HepG2 (cell line): ENCODE data around the gene TMEM61. TPM values are rescaled to one million over a fixed set of nuclear protein-coding genes. Genes with fewer than 3 reads are reported as not detected.
A peak's percentile ranks its signal among the peaks of the same experiment; 100 is the strongest.

Source experiments
- ATAC-seq: fragments of 200-7000 bp; cut with Tn5 transposase; 3 replicates; pipeline ENCODE4 v1.9.1; 2020; ENCODE audit warnings: mild to moderate bottlenecking, moderate library complexity
- BruUV-seq: library from RNA; stranded (reverse); fragments of 400-500 nt; replicated peaks from 2 replicates; lab custom pipeline; 2021; lab: Mats Ljungman, UMichigan
- CTCF ChIA-PET: fragments of 300-600 bp; formaldehyde crosslinking; extraction: SDS; loops from one replicate; lab custom pipeline; 2021; ENCODE audit warnings: low total read pairs, inconsistent platforms, low intra/inter-chr PET ratio; lab: Yijun Ruan, JAX
- POLR2A ChIA-PET: fragments of 350-600 bp; sonication (Branson Sonifier 250); formaldehyde crosslinking; loops from one replicate; lab custom pipeline; 2020; ENCODE audit warnings: antibody characterized with exemption, inconsistent platforms; lab: Yijun Ruan, JAX
- DNase-seq: peaks from one replicate; pipeline ENCODE4 v3.0.0-alpha.2; 2015; ENCODE audit warnings: low spot score
- FAIRE-seq: peaks from 3 replicates; lab custom pipeline; 2011; peaks lifted over from hg19 to GRCh38; lab: Jason Lieb, UNC
- H2AFZ ChIP-seq: one replicate; pipeline ENCODE4 v1.6.1; 2011; ENCODE audit warnings: low read length, inconsistent platforms
- H3K27ac ChIP-seq: fragments of 300-600 bp; 3 replicates; pipeline ENCODE4 v1.8.0; 2011; ENCODE audit warnings: mixed run types, mild to moderate bottlenecking, mixed read lengths, low read length, inconsistent platforms; ENCODE audit not compliant: insufficient read depth; ENCODE audit errors: extremely low read length
- H3K27me3 ChIP-seq, 2 experiments: fragments of 200-600 bp in 1 of 2; 2 replicates in 1 of 2; 3 replicates in 1 of 2; pipeline versions ENCODE4 v1.6.0 to v1.8.0; 2011; ENCODE audit warnings: low read length in 2 of 2, mild to moderate bottlenecking in 2 of 2, moderate library complexity in 2 of 2, inconsistent platforms in 1 of 2; ENCODE audit not compliant: insufficient read depth in 2 of 2, control insufficient read depth in 1 of 2
- H3K36me3 ChIP-seq, 2 experiments: fragments of 200-600 bp in 1 of 2; replicated peaks in 1 of 2; 2 replicates in 1 of 2; 3 replicates in 1 of 2; pipeline versions ENCODE4 v1.5.1 to v1.8.0; 2011; ENCODE audit warnings: low read length in 2 of 2, inconsistent platforms in 1 of 2; ENCODE audit not compliant: insufficient read depth in 2 of 2, control insufficient read depth in 1 of 2
- H3K4me1 ChIP-seq: 2 replicates; pipeline ENCODE4 v1.5.1; 2012; ENCODE audit warnings: low read length, inconsistent platforms; ENCODE audit not compliant: insufficient read depth
- H3K4me2 ChIP-seq: 2 replicates; pipeline ENCODE4 v1.6.0; 2011; ENCODE audit warnings: low read depth, low read length, inconsistent platforms
- H3K4me3 ChIP-seq, 3 experiments: fragments of 200-600 bp in 1 of 3; sonication (generic), shearing (Covaris generic) in 1 of 3; replicated peaks in 1 of 3; 2 replicates each; pipeline ENCODE4 v1.5.1; 2011 to 2016; ENCODE audit warnings: low read length in 3 of 3, inconsistent platforms in 2 of 3, low read depth in 2 of 3, mild to moderate bottlenecking in 2 of 3, control low read depth in 1 of 3, mixed read lengths in 1 of 3; ENCODE audit not compliant: insufficient read depth in 1 of 3
- H3K79me2 ChIP-seq: one replicate; pipeline ENCODE4 v1.6.1; 2011; ENCODE audit warnings: low read length, inconsistent platforms; ENCODE audit not compliant: insufficient read depth
- H3K9ac ChIP-seq: 2 replicates; pipeline ENCODE4 v1.6.0; 2011; ENCODE audit warnings: mild to moderate bottlenecking, low read depth, low read length, inconsistent platforms; ENCODE audit not compliant: insufficient read depth
- H3K9me3 ChIP-seq: 2 replicates; pipeline ENCODE4 v1.5.1; 2012; ENCODE audit warnings: mild to moderate bottlenecking, low read length
- H4K20me1 ChIP-seq: 2 replicates; pipeline ENCODE4 v1.6.0; 2011; ENCODE audit warnings: inconsistent platforms, mild to moderate bottlenecking, low read length, moderate library complexity; ENCODE audit not compliant: insufficient read depth
- CEBPB ChIP-seq: IDR thresholded peaks from 2 replicates; pipeline ENCODE4 v1.6.1; 2011; ENCODE audit warnings: low read depth, low read length, improper control_type of control experiment, borderline replicate concordance
- NFATC3 ChIP-seq: sonication (generic); formaldehyde crosslinking; IDR thresholded peaks from 2 replicates; pipeline ENCODE4 v1.5.1; 2020; ENCODE audit warnings: mild to moderate bottlenecking, missing genetic modification reagents
- NR0B2 ChIP-seq: sonication (generic); formaldehyde crosslinking; IDR thresholded peaks from 2 replicates; pipeline ENCODE4 v1.4.0; 2020; ENCODE audit warnings: mild to moderate bottlenecking, missing genetic modification reagents
- PLRG1 ChIP-seq: fragments of 450-650 bp; conservative IDR thresholded peaks from 2 replicates; pipeline ENCODE4 v1.6.1; 2016
- REXO4 ChIP-seq: sonication (generic); formaldehyde crosslinking; IDR thresholded peaks from 2 replicates; pipeline ENCODE4 v1.8.0; 2022; ENCODE audit warnings: missing genetic modification reagents, mild to moderate bottlenecking, borderline replicate concordance
- TARDBP ChIP-seq: sonication (generic); formaldehyde crosslinking; IDR thresholded peaks from 2 replicates; pipeline ENCODE4 v1.8.0; 2022; ENCODE audit warnings: mild to moderate bottlenecking, missing genetic modification reagents
- ZBTB34 ChIP-seq: sonication (generic); formaldehyde crosslinking; IDR thresholded peaks from 2 replicates; pipeline ENCODE4 v1.8.0; 2022; ENCODE audit warnings: mild to moderate bottlenecking, missing genetic modification reagents
- ZMYM3 ChIP-seq: sonication (generic); formaldehyde crosslinking; IDR thresholded peaks from 2 replicates; pipeline ENCODE4 v1.5.1; 2020; ENCODE audit warnings: mild to moderate bottlenecking, missing genetic modification reagents
- ZNF33B ChIP-seq: sonication (generic); formaldehyde crosslinking; IDR thresholded peaks from 2 replicates; pipeline ENCODE4 v1.5.1; 2020; ENCODE audit warnings: mild to moderate bottlenecking, missing genetic modification reagents
- ZNF512B ChIP-seq: sonication (generic); formaldehyde crosslinking; IDR thresholded peaks from 2 replicates; pipeline ENCODE4 v1.5.1; 2020; ENCODE audit warnings: missing genetic modification reagents, mild to moderate bottlenecking, borderline replicate concordance
- ZNF569 ChIP-seq: sonication (generic); formaldehyde crosslinking; IDR thresholded peaks from 2 replicates; pipeline ENCODE4 v1.5.0; 2020; ENCODE audit warnings: mild to moderate bottlenecking, missing genetic modification reagents, moderate library complexity, borderline replicate concordance
- ZNF746 ChIP-seq: sonication (generic); formaldehyde crosslinking; IDR thresholded peaks from 2 replicates; pipeline ENCODE4 v1.8.0; 2022; ENCODE audit warnings: mild to moderate bottlenecking, missing genetic modification reagents
- ZNF768 ChIP-seq: sonication (generic); formaldehyde crosslinking; IDR thresholded peaks from 2 replicates; pipeline ENCODE4 v1.4.0; 2020; ENCODE audit warnings: missing genetic modification reagents
- ZNF839 ChIP-seq: sonication (generic); formaldehyde crosslinking; IDR thresholded peaks from 2 replicates; pipeline ENCODE4 v1.4.0; 2020; ENCODE audit warnings: missing genetic modification reagents, mild to moderate bottlenecking, borderline replicate concordance
- ZNF883 ChIP-seq: sonication (generic); formaldehyde crosslinking; IDR thresholded peaks from 2 replicates; pipeline ENCODE4 v1.5.1; 2020; ENCODE audit warnings: mild to moderate bottlenecking, missing genetic modification reagents; ENCODE audit errors: not compliant biosample characterization
- WGBS: methylation state at CpG from one replicate; pipeline ENCODE4 v1.1.6; 2017; ENCODE audit warnings: low lambda C conversion rate; 5-methylcytosine and 5-hydroxymethylcytosine counted together
- in situ Hi-C: cut with HindIII; loops from 2 replicates; pipeline ENCODE4 v1.10.0; 2017; ENCODE audit warnings: low pct_unique_long_range_greater_than_20kb; ENCODE audit not compliant: extremely low pct_ligation_motif_present
- intact Hi-C: fragments of 100-400 bp; cut with micrococcal nuclease; formaldehyde crosslinking; loops from one replicate; pipeline ENCODE4 v1.10.0; 2022; ENCODE audit not compliant: unreplicated experiment
- polyA plus RNA-seq, 8 experiments: library from polyadenylated mRNA; depleted of rRNA in 3 of 8; stranded (reverse) in 7 of 8; unstranded in 1 of 8; fragments of >200 nt; fragmentation: Illumina TruSeq in 4 of 8; extraction: Trizol in 4 of 8; gene quantifications; 2 replicates each; pipeline versions ENCODE4 v1.2.1 to v1.2.3, GENCODE V29; 2011 to 2016; ENCODE audit warnings: low read depth in 4 of 8, missing spikeins in 1 of 8, mixed read lengths in 1 of 8; ENCODE audit not compliant: insufficient read depth in 1 of 8
- total RNA-seq, 5 experiments: library from RNA; depleted of rRNA; stranded (reverse); fragments of >200 nt; fragmentation: Illumina TruSeq; extraction: Trizol; gene quantifications; 2 replicates each; pipeline ENCODE4 v1.2.3, GENCODE V29; 2016; ENCODE audit warnings: low read depth in 1 of 5

The TMEM61 gene
- total and polyA plus RNA-seq, 2 of the 13 experiments (the other 11 are each of a cell fraction or from before 2014, with no cell fraction given), result not detected

- ATAC-seq, result no peak
- ChIA-PET POLR2A (no interaction called here), CTCF (interaction anchor here (3.9 kb wide), 1 partner anchor 48 kb away, joined by 19 read pairs; no protein-coding TSS in a partner anchor)
- WGBS, result 76% methylated on average over 5 of the region's 5 CpGs
- in situ Hi-C loops (no loop called here), intact Hi-C loops (no loop called here)
- no peak for FAIRE-seq
- no peaks in the 10 kb centered on the region for H3K79me2 ChIP-seq
- TF ChIP-seq ZNF746 (CRISPR knock-in tag), result no peak
- TF ChIP-seq ZNF768 (CRISPR knock-in tag), result peak; percentile 76
- 0 out of 2 replicates have a peak, but pooled peaks have one; percentile 26 for TF ChIP-seq ZMYM3
- no peaks in the 10 kb centered on the region for H3K9me3 ChIP-seq
- no peaks in the 10 kb centered on the region; a peak in 1 of 5 replicates for H3K27me3 ChIP-seq
- no peak overlapping the region for H3K4me2 ChIP-seq
- H2AFZ ChIP-seq, result no peak overlapping the region
- no peak overlapping the region for H3K9ac ChIP-seq
- no peak overlapping the region for H3K27ac ChIP-seq
- H3K4me3 ChIP-seq, result no peak overlapping the region
- H3K4me1 ChIP-seq, result peaks cover 36% of the 10 kb centered on the region
- no peaks in the 10 kb centered on the region for H3K36me3 ChIP-seq
- DNase-seq, result no peak
- no peaks in the 10 kb centered on the region for H4K20me1 ChIP-seq
- BruUV-seq, result no TSS peak
Measured at GRCh38 chr1:54947540-54947939, 32.9 kb upstream of the TMEM61 start.

- POLR2A ChIA-PET, result interaction anchor here (3.0 kb wide), 1 partner anchor 62 kb away, joined by 16 read pairs; the partner anchor contains the start of gene DHCR24
- no peak for TF ChIP-seq ZNF33B (CRISPR knock-in tag)
- TF ChIP-seq ZNF839, result no peak
- TF ChIP-seq NR0B2 (CRISPR knock-in tag), result no peak
- TF ChIP-seq PLRG1, result no peak
- no peak for TF ChIP-seq NFATC3
- TF ChIP-seq TARDBP (CRISPR knock-in tag), result no peak
- TF ChIP-seq ZBTB34 (CRISPR knock-in tag), result no peak
- TF ChIP-seq ZNF569, result no peak
- no peak for TF ChIP-seq ZNF883 (CRISPR knock-in tag)
- TF ChIP-seq REXO4 (CRISPR knock-in tag), result no peak
- no peak for TF ChIP-seq CEBPB
- TF ChIP-seq ZNF512B (CRISPR knock-in tag), result no peak
Measured at GRCh38 chr1:54949053-54949452, 31.4 kb upstream of the TMEM61 start.

More at GRCh38 chr1:54949053-54949452, 31.4 kb upstream of the TMEM61 start:
- Histone ChIP-seq H3K79me2 (no peaks in the 10 kb centered on the region), H3K27me3 (no peaks in the 10 kb centered on the region; a peak in 1 of 5 replicates), H2AFZ (no peak overlapping the region), H3K9me3 (no peaks in the 10 kb centered on the region), H3K27ac (no peak overlapping the region), H3K4me3 (no peak overlapping the region), H3K4me1 (peaks cover 51% of the 10 kb centered on the region), H3K4me2 (no peak overlapping the region), H3K36me3 (no peaks in the 10 kb centered on the region), H4K20me1 (no peaks in the 10 kb centered on the region), H3K9ac (no peak overlapping the region)
- DNase-seq (no peak), ATAC-seq (no peak), FAIRE-seq (no peak)
- in situ Hi-C loops, result no loop called here
- intact Hi-C loops, result no loop called here
- BruUV-seq, result no TSS peak
- CTCF ChIA-PET, result interaction anchor here (2.2 to 3.0 kb wide), 2 partner anchors 47 to 73 kb away, joined by 17 to 22 read pairs; no protein-coding TSS in a partner anchor
- WGBS, result 83% methylated on average over 4 of the region's 4 CpGs
